Liver (tissue), 9 donors: ENCODE data around the gene RB1. TPM values are rescaled to one million over a fixed set of nuclear protein-coding genes. Genes with fewer than 3 reads are reported as not detected.

Experiments
- DNase-seq: peaks from one replicate; pipeline ENCODE4 v3.0.0-alpha.2; 2017; ENCODE audit warnings: low spot score
- H3K27ac ChIP-seq, 2 donors: one replicate each; pipeline ENCODE4 v1.7.0; 2013; ENCODE audit warnings: inconsistent platforms in 2 of 2, low read length in 2 of 2, control low read depth in 1 of 2, low read depth in 1 of 2, mild to moderate bottlenecking in 1 of 2
- H3K27me3 ChIP-seq, 4 donors: one replicate each; pipeline versions ENCODE4 v1.6.1 to v1.7.0; 2013; ENCODE audit warnings: low read length in 3 of 4, inconsistent platforms in 1 of 4, mild to moderate bottlenecking in 1 of 4, moderate library complexity in 1 of 4; ENCODE audit not compliant: control insufficient read depth in 4 of 4, insufficient read depth in 4 of 4
- H3K36me3 ChIP-seq, 4 donors: one replicate each; pipeline versions ENCODE4 v1.6.1 to v1.7.0; 2013; ENCODE audit warnings: low read length in 3 of 4, mild to moderate bottlenecking in 3 of 4, low read depth in 1 of 4, moderate library complexity in 1 of 4; ENCODE audit not compliant: control insufficient read depth in 4 of 4, insufficient read depth in 3 of 4
- H3K4me1 ChIP-seq, 4 donors: one replicate each; pipeline versions ENCODE4 v1.6.1 to v1.7.0; 2013; ENCODE audit warnings: low read length in 3 of 4, mild to moderate bottlenecking in 3 of 4, moderate library complexity in 1 of 4; ENCODE audit not compliant: control insufficient read depth in 4 of 4, insufficient read depth in 4 of 4
- H3K4me3 ChIP-seq, 3 donors: one replicate each; pipeline versions ENCODE4 v1.6.1 to v1.7.0; 2013; ENCODE audit warnings: low read length in 3 of 3, control low read depth in 1 of 3, low read depth in 1 of 3, mild to moderate bottlenecking in 1 of 3
- H3K9ac ChIP-seq, 2 donors: one replicate each; pipeline ENCODE4 v1.7.0; 2013; ENCODE audit warnings: low read length in 2 of 2, mild to moderate bottlenecking in 2 of 2, moderate library complexity in 2 of 2, control low read depth in 1 of 2, low read depth in 1 of 2
- H3K9me3 ChIP-seq, 4 donors: one replicate each; pipeline versions ENCODE4 v1.6.1 to v1.7.0; 2013; ENCODE audit warnings: low read length in 3 of 4; ENCODE audit not compliant: control insufficient read depth in 4 of 4
- EGR1 ChIP-seq, 2 donors: IDR thresholded peaks; 2 replicates each; pipeline ENCODE4 v1.6.1; 2016 to 2018; ENCODE audit warnings: antibody characterized with exemption in 2 of 2, low read depth in 2 of 2
- FOXA1 ChIP-seq: IDR thresholded peaks from 2 replicates; pipeline ENCODE4 v1.6.1; 2016; ENCODE audit warnings: antibody characterized with exemption
- FOXA2 ChIP-seq: IDR thresholded peaks from 2 replicates; pipeline ENCODE4 v1.6.1; 2016; ENCODE audit warnings: antibody characterized with exemption
- GABPA ChIP-seq, 2 donors: IDR thresholded peaks in 1 of 2; conservative IDR thresholded peaks in 1 of 2; 2 replicates each; pipeline ENCODE4 v1.6.1; 2016; ENCODE audit warnings: antibody characterized with exemption in 2 of 2, mild to moderate bottlenecking in 1 of 2, moderate library complexity in 1 of 2
- HNF4A ChIP-seq, 2 donors: conservative IDR thresholded peaks; 2 replicates each; pipeline ENCODE4 v1.6.1; 2016; ENCODE audit warnings: antibody characterized with exemption in 2 of 2, mild to moderate bottlenecking in 2 of 2
- JUND ChIP-seq, 2 donors: IDR thresholded peaks; 2 replicates each; pipeline ENCODE4 v1.6.1; 2016; ENCODE audit warnings: antibody characterized with exemption in 2 of 2
- NR2F2 ChIP-seq: IDR thresholded peaks from 2 replicates; pipeline ENCODE4 v1.6.1; 2016; ENCODE audit warnings: antibody characterized with exemption
- RXRA ChIP-seq, 2 donors: IDR thresholded peaks; 2 replicates each; pipeline ENCODE4 v1.6.1; 2017 to 2018; ENCODE audit warnings: antibody characterized with exemption in 2 of 2, mild to moderate bottlenecking in 1 of 2
- SP1 ChIP-seq: IDR thresholded peaks from 2 replicates; pipeline ENCODE4 v1.6.1; 2018; ENCODE audit warnings: antibody characterized with exemption, mild to moderate bottlenecking
- TAF1 ChIP-seq: conservative IDR thresholded peaks from 2 replicates; pipeline ENCODE4 v1.6.1; 2016; ENCODE audit warnings: antibody characterized with exemption, mild to moderate bottlenecking
- YY1 ChIP-seq: IDR thresholded peaks from 2 replicates; pipeline ENCODE4 v1.6.1; 2016; ENCODE audit warnings: antibody characterized with exemption, mild to moderate bottlenecking
- WGBS: extraction: QIAGEN DNeasy Blood & Tissue Kit; methylation state at CpG from one replicate; pipeline ENCODE4 v1.1.7; 2013; 5-methylcytosine and 5-hydroxymethylcytosine counted together
- polyA plus RNA-seq, 2 donors: library from polyadenylated mRNA; stranded (reverse) in 1 of 2; unstranded in 1 of 2; fragments of 200-250 nt in 1 of 2; fragments of >200 nt in 1 of 2; fragmentation: Nextera tagmentation in 1 of 2; extraction: Ambion mirVana in 1 of 2; gene quantifications; one replicate each; pipeline versions ENCODE4 v1.2.1 to v1.2.3, GENCODE V29; 2013 to 2015
- total RNA-seq, 2 donors: library from RNA; depleted of rRNA; stranded (reverse); fragments of >200 nt; gene quantifications; one replicate each; pipeline ENCODE4 v1.2.3, GENCODE V29; 2014
- TF ChIP-seq, protein P1 (sequence below): IDR thresholded peaks from 2 replicates; pipeline ENCODE4 v1.6.1; 2016; ENCODE audit warnings: antibody characterized with exemption
- TF ChIP-seq, protein P2 (sequence below): IDR thresholded peaks from 2 replicates; pipeline ENCODE4 v1.6.1; 2016; ENCODE audit warnings: antibody characterized with exemption
- TF ChIP-seq, protein P3 (sequence below): IDR thresholded peaks from 2 replicates; pipeline ENCODE4 v1.6.1; 2016; ENCODE audit warnings: antibody characterized with exemption, mild to moderate bottlenecking
- TF ChIP-seq, protein P4 (sequence below): fragments of 150-350 bp; IDR thresholded peaks from 2 replicates; pipeline ENCODE4 v1.5.1; 2017; ENCODE audit warnings: improper control_type of control experiment, low read depth, low read length; ENCODE audit not compliant: missing input control
- TF ChIP-seq, protein P5 (sequence below): IDR thresholded peaks from 2 replicates; pipeline ENCODE4 v1.6.1; 2016; ENCODE audit warnings: antibody characterized with exemption
- donor health status: healthy.
- donor health status: healthy.
- donor health status: healthy.
- donor health status: healthy.
- donor health status: healthy.

RB1 gene
- total and polyA plus RNA-seq, 4 donors = 6.6 to 30.6 (median 8.9) TPM

DNA sequence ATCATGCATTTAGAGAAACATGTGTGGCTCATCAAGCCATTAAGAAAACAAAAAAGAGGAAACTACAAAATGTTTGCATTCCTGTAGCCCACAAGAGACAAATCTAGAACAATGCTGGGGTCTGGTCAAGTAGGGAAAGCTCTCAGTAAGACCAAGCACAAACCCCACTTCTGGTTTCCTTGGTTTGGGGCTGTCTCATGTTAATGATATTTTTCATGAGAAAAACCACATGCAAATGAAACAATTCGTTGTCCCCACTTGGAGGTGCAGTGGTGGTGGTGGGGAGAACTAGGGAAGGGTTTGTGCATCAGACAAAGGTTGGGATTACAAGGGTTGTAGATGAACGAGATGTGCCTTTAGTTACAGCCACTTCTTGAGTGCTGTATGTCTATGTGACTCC is 7.0 kb upstream of the RB1 start:
- no peaks in the 10 kb centered on the region for H3K27me3 ChIP-seq
- WGBS = 86% methylated on average over 2 of the region's 2 CpGs
- no peaks in the 10 kb centered on the region for H3K9me3 ChIP-seq
- H3K27ac ChIP-seq = no peak overlapping the region
- no peaks in the 10 kb centered on the region for H3K36me3 ChIP-seq
- peaks cover 2 to 14% (median 13%) of the 10 kb centered on the region in 4 donors for H3K4me1 ChIP-seq
- DNase-seq = no peak
- no peak for TF ChIP-seq FOXA2
- TF ChIP-seq FOXA1 = no peak
- H3K9ac ChIP-seq = no peak overlapping the region
- no peak overlapping the region for H3K4me3 ChIP-seq

DNA sequence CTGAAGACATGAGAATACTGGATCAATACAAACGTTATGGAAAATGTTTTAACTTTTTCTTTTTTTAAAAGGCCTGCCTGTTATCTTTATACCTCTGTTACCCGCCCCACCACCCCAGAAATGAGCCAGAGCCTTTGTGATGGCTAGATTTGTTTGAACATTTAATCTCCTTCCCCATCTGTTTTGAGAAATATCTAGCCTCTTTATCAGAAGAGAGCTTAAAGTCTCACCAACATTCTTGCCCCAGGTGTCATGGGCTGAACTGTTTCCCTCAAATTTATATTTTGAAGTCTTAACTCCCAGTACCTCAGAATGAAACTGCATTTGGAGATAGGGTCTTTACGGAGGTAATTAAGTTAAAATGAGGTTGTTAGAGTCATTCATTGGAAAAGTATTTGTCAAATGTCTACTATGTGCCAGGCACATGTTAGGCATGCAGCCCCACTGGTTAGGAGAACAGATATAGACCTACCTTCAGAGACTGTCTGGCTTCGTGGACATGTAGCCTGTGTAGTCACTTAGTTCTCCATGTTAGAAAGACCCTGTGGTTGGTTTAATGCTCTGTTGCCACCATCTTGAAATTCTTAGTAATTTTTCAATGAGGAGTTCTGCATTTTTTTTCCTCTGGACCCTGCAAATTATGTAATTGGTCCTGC is 6.3 kb upstream of the RB1 start:
- TF ChIP-seq HNF4A (conservative IDR thresholded peaks at IDR 0.05) (no peak), TAF1 (no peak), NR2F2 (no peak), JUND (IDR thresholded peaks at IDR 0.05) (no peak), RXRA (IDR thresholded peaks at IDR 0.05) (no peak)
- TF ChIP-seq, protein P1, sequence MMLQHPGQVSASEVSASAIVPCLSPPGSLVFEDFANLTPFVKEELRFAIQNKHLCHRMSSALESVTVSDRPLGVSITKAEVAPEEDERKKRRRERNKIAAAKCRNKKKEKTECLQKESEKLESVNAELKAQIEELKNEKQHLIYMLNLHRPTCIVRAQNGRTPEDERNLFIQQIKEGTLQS = no peak
- TF ChIP-seq, protein P2, sequence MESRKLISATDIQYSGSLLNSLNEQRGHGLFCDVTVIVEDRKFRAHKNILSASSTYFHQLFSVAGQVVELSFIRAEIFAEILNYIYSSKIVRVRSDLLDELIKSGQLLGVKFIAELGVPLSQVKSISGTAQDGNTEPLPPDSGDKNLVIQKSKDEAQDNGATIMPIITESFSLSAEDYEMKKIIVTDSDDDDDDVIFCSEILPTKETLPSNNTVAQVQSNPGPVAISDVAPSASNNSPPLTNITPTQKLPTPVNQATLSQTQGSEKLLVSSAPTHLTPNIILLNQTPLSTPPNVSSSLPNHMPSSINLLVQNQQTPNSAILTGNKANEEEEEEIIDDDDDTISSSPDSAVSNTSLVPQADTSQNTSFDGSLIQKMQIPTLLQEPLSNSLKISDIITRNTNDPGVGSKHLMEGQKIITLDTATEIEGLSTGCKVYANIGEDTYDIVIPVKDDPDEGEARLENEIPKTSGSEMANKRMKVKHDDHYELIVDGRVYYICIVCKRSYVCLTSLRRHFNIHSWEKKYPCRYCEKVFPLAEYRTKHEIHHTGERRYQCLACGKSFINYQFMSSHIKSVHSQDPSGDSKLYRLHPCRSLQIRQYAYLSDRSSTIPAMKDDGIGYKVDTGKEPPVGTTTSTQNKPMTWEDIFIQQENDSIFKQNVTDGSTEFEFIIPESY = no peak
- no peaks in the 10 kb centered on the region for H3K36me3 ChIP-seq

DNA sequence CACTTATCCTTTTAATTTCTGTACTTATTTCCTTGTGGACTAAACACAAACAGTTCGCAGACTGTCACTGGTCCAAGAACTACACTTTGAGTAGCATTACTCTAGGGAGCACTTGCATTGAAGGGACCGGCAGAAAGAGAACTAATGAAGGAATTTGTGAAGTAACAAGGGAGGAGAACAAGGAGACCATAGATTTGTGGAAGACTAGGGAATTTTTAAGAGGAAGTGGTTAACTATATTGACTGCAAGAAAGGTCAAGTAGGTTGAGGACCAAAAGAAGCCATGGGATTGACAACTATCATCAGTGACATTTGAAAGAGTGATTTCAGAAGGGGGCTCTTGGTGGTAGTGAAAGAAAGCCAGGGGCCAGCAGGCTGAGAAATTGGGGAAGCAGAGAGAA is 4.0 kb upstream of the RB1 start:
- TF ChIP-seq YY1 (no peak), SP1 (no peak), NR2F2 (no peak), HNF4A (conservative IDR thresholded peaks at IDR 0.05) (no peak), TAF1 (no peak), JUND (IDR thresholded peaks at IDR 0.05) (no peak), FOXA1 (no peak), EGR1 (IDR thresholded peaks at IDR 0.05; ENCODE audit: low read depth in 2 of 2) (no peak), GABPA (IDR thresholded peaks at IDR 0.05 in 1 of 2, conservative IDR thresholded peaks at IDR 0.05 in 1 of 2) (no peak), FOXA2 (no peak)
- TF ChIP-seq, protein P3, sequence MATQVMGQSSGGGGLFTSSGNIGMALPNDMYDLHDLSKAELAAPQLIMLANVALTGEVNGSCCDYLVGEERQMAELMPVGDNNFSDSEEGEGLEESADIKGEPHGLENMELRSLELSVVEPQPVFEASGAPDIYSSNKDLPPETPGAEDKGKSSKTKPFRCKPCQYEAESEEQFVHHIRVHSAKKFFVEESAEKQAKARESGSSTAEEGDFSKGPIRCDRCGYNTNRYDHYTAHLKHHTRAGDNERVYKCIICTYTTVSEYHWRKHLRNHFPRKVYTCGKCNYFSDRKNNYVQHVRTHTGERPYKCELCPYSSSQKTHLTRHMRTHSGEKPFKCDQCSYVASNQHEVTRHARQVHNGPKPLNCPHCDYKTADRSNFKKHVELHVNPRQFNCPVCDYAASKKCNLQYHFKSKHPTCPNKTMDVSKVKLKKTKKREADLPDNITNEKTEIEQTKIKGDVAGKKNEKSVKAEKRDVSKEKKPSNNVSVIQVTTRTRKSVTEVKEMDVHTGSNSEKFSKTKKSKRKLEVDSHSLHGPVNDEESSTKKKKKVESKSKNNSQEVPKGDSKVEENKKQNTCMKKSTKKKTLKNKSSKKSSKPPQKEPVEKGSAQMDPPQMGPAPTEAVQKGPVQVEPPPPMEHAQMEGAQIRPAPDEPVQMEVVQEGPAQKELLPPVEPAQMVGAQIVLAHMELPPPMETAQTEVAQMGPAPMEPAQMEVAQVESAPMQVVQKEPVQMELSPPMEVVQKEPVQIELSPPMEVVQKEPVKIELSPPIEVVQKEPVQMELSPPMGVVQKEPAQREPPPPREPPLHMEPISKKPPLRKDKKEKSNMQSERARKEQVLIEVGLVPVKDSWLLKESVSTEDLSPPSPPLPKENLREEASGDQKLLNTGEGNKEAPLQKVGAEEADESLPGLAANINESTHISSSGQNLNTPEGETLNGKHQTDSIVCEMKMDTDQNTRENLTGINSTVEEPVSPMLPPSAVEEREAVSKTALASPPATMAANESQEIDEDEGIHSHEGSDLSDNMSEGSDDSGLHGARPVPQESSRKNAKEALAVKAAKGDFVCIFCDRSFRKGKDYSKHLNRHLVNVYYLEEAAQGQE = no peak
- TF ChIP-seq, protein P2 = no peak
- TF ChIP-seq, protein P4, sequence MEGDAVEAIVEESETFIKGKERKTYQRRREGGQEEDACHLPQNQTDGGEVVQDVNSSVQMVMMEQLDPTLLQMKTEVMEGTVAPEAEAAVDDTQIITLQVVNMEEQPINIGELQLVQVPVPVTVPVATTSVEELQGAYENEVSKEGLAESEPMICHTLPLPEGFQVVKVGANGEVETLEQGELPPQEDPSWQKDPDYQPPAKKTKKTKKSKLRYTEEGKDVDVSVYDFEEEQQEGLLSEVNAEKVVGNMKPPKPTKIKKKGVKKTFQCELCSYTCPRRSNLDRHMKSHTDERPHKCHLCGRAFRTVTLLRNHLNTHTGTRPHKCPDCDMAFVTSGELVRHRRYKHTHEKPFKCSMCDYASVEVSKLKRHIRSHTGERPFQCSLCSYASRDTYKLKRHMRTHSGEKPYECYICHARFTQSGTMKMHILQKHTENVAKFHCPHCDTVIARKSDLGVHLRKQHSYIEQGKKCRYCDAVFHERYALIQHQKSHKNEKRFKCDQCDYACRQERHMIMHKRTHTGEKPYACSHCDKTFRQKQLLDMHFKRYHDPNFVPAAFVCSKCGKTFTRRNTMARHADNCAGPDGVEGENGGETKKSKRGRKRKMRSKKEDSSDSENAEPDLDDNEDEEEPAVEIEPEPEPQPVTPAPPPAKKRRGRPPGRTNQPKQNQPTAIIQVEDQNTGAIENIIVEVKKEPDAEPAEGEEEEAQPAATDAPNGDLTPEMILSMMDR = no peak
- TF ChIP-seq, protein P5, sequence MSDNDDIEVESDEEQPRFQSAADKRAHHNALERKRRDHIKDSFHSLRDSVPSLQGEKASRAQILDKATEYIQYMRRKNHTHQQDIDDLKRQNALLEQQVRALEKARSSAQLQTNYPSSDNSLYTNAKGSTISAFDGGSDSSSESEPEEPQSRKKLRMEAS = no peak
- TF ChIP-seq, protein P1 = no peak
- Histone ChIP-seq H3K4me1 (peaks cover 0 to 3% (median 2%) of the 10 kb centered on the region in 4 donors), H3K9ac (no peak overlapping the region), H3K27ac (no peak overlapping the region), H3K9me3 (no peaks in the 10 kb centered on the region), H3K27me3 (no peaks in the 10 kb centered on the region), H3K4me3 (no peak overlapping the region), H3K36me3 (no peaks in the 10 kb centered on the region)
- WGBS = 93% methylated on average over 2 of the region's 2 CpGs
- DNase-seq = no peak

More for the DNA sequence above, 6.3 kb upstream of the RB1 start:
- Histone ChIP-seq H3K4me3 (no peak overlapping the region), H3K4me1 (peaks cover 0 to 9% (median 7%) of the 10 kb centered on the region in 4 donors), H3K27me3 (no peaks in the 10 kb centered on the region), H3K9me3 (no peaks in the 10 kb centered on the region), H3K27ac (no peak overlapping the region), H3K9ac (no peak overlapping the region)
- 77% methylated on average over 4 of the region's 4 CpGs for WGBS
- DNase-seq = no peak
